Keratinocyte (primary cell): ENCODE results near the gene FUT8. TPM values are rescaled to one million over a fixed set of nuclear protein-coding genes. Genes with fewer than 3 reads are reported as not detected.

Experiments used
- DNase-seq: peaks from one replicate; pipeline ENCODE4 v3.0.0-alpha.2; 2011; ENCODE audit warnings: low read depth, missing footprints, low spot score
- FAIRE-seq: peaks from 2 replicates; lab custom pipeline; 2011; peaks lifted over from hg19 to GRCh38; lab: Jason Lieb, UNC
- H2AFZ ChIP-seq: 2 replicates; pipeline ENCODE4 v1.6.0; 2012; ENCODE audit warnings: low read length, control low read depth, inconsistent platforms; ENCODE audit not compliant: control insufficient read depth
- H3K27ac ChIP-seq: 2 replicates; pipeline ENCODE4 v1.5.1; 2011; ENCODE audit warnings: low read length; ENCODE audit not compliant: control insufficient read depth, insufficient read depth
- H3K27me3 ChIP-seq: 3 replicates; pipeline ENCODE4 v1.6.0; 2011; ENCODE audit warnings: low read length; ENCODE audit not compliant: control insufficient read depth, insufficient read depth; ENCODE audit errors: extremely low read depth
- H3K36me3 ChIP-seq, 2 experiments: 2 replicates in 1 of 2; 3 replicates in 1 of 2; pipeline ENCODE4 v1.5.1; 2011; ENCODE audit warnings: low read length in 2 of 2, mild to moderate bottlenecking in 1 of 2; ENCODE audit not compliant: control insufficient read depth in 2 of 2, insufficient read depth in 2 of 2; ENCODE audit errors: extremely low read depth in 1 of 2
- H3K4me1 ChIP-seq: 3 replicates; pipeline ENCODE4 v1.5.1; 2011; ENCODE audit warnings: low read length; ENCODE audit not compliant: control insufficient read depth, insufficient read depth; ENCODE audit errors: extremely low read depth
- H3K4me2 ChIP-seq: 3 replicates; pipeline ENCODE4 v1.6.0; 2011; ENCODE audit warnings: low read depth, low read length; ENCODE audit not compliant: control insufficient read depth, insufficient read depth; ENCODE audit errors: extremely low read depth
- H3K4me3 ChIP-seq, 3 experiments: fragments of 200-600 bp in 1 of 3; sonication (generic) in 1 of 3; 2 replicates in 2 of 3; 3 replicates in 1 of 3; pipeline ENCODE4 v1.5.1; 2011 to 2016; ENCODE audit warnings: low read length in 3 of 3, mild to moderate bottlenecking in 3 of 3, control low read depth in 2 of 3, inconsistent platforms in 1 of 3, low read depth in 1 of 3, mixed read lengths in 1 of 3, mixed run types in 1 of 3, moderate library complexity in 1 of 3; ENCODE audit not compliant: control insufficient read depth in 2 of 3, insufficient read depth in 2 of 3; ENCODE audit errors: extremely low read depth in 1 of 3
- H3K79me2 ChIP-seq: 2 replicates; pipeline ENCODE4 v1.6.0; 2012; ENCODE audit warnings: low read length; ENCODE audit not compliant: control insufficient read depth, insufficient read depth
- H3K9ac ChIP-seq: 3 replicates; pipeline ENCODE4 v1.6.0; 2011; ENCODE audit warnings: low read length; ENCODE audit not compliant: control insufficient read depth, insufficient read depth; ENCODE audit errors: extremely low read depth
- H3K9me1 ChIP-seq: 3 replicates; pipeline ENCODE4 v1.6.0; 2011; ENCODE audit warnings: low read length; ENCODE audit not compliant: control insufficient read depth, insufficient read depth; ENCODE audit errors: extremely low read depth
- H3K9me3 ChIP-seq: 2 replicates; pipeline ENCODE4 v1.5.1; 2012; ENCODE audit warnings: low read depth, low read length; ENCODE audit not compliant: control insufficient read depth
- H4K20me1 ChIP-seq: 3 replicates; pipeline ENCODE4 v1.6.0; 2011; ENCODE audit warnings: low read length; ENCODE audit not compliant: control insufficient read depth, insufficient read depth; ENCODE audit errors: extremely low read depth
- CTCF ChIP-seq, 3 experiments: IDR thresholded peaks in 1 of 3; conservative IDR thresholded peaks in 1 of 3; optimal IDR thresholded peaks in 1 of 3; 2 replicates in 2 of 3; 3 replicates in 1 of 3; pipeline versions ENCODE3 to v1.5.1; 2011; ENCODE audit warnings: low read length in 3 of 3, mild to moderate bottlenecking in 3 of 3, moderate library complexity in 2 of 3, control low read depth in 1 of 3, inconsistent platforms in 1 of 3; ENCODE audit not compliant: insufficient read depth in 2 of 3; ENCODE audit errors: extremely low read depth in 1 of 3
- EZH2 ChIP-seq: IDR thresholded peaks from one replicate; pipeline ENCODE4 v1.6.1; 2012; ENCODE audit warnings: inconsistent platforms, mild to moderate bottlenecking, low read length, moderate library complexity
- dilution Hi-C: fragments of 300-500 bp; cut with MboI; formaldehyde crosslinking; loops from one replicate; pipeline ENCODE4 v1.7.0; 2020; ENCODE audit warnings: low sequenced_read_pairs; ENCODE audit not compliant: extremely low pct_ligation_motif_present
- polyA plus RNA-seq, 5 experiments: library from polyadenylated mRNA; depleted of rRNA in 3 of 5; stranded (reverse) in 3 of 5; stranded (forward) in 1 of 5; unstranded in 1 of 5; fragments of >200 nt; gene quantifications; 1 replicate in 1 of 5; 2 replicates in 3 of 5; 3 replicates in 1 of 5; pipeline versions ENCODE4 v1.2.1 to v1.2.3, GENCODE V29; 2011 to 2012; ENCODE audit warnings: missing spikeins in 2 of 5, low read depth in 1 of 5, low replicate concordance in 1 of 5

The FUT8 gene
- polyA plus RNA-seq, 1 donor (not counting 4 experiments of a cell fraction or from before 2014, with no cell fraction given): 12.5 TPM

GRCh38 chr14:65415613-65416012, 3.1 kb downstream of the FUT8 start:
- TF ChIP-seq EZH2 (no peak), CTCF (optimal IDR thresholded peaks at IDR 0.05 in 1 of 3, IDR thresholded peaks at IDR 0.05 in 1 of 3, conservative IDR thresholded peaks at IDR 0.05 in 1 of 3; ENCODE audit: extremely low read depth in 1 of 3, insufficient read depth in 2 of 3, low read length in 3 of 3) (no peak)
- Histone ChIP-seq H3K9me1 (no peaks in the 10 kb centered on the region), H3K79me2 (peaks cover 8% of the 10 kb centered on the region), H3K27ac (no peak overlapping the region), H3K9ac (no peak overlapping the region), H3K4me3 (no peak overlapping the region), H3K4me1 (peaks cover 14% of the 10 kb centered on the region), H3K9me3 (no peaks in the 10 kb centered on the region), H4K20me1 (no peaks in the 10 kb centered on the region), H2AFZ (no peak overlapping the region), H3K27me3 (no peaks in the 10 kb centered on the region), H3K4me2 (no peak overlapping the region), H3K36me3 (no peaks in the 10 kb centered on the region)
- no peak for FAIRE-seq
- no peak for DNase-seq
- dilution Hi-C loops: no loop called here

GRCh38 chr14:65419593-65420252, 7.2 kb downstream of the FUT8 start:
- FAIRE-seq (no peak), DNase-seq (no peak)
- Histone ChIP-seq H3K27me3 (no peaks in the 10 kb centered on the region), H3K9me1 (no peaks in the 10 kb centered on the region), H2AFZ (no peak overlapping the region), H4K20me1 (no peaks in the 10 kb centered on the region), H3K27ac (no peak overlapping the region), H3K4me1 (peaks cover 3% of the 10 kb centered on the region), H3K9me3 (no peaks in the 10 kb centered on the region), H3K4me2 (no peak overlapping the region), H3K36me3 (no peaks in the 10 kb centered on the region), H3K9ac (no peak overlapping the region), H3K4me3 (no peak overlapping the region), H3K79me2 (peaks cover 2% of the 10 kb centered on the region)
- dilution Hi-C loops: no loop called here
- TF ChIP-seq EZH2: no peak
- TF ChIP-seq CTCF (optimal IDR thresholded peaks at IDR 0.05 in 1 of 3, IDR thresholded peaks at IDR 0.05 in 1 of 3, conservative IDR thresholded peaks at IDR 0.05 in 1 of 3; ENCODE audit: extremely low read depth in 1 of 3, insufficient read depth in 2 of 3, low read length in 3 of 3): no peak
